ENCODE results near the gene SOCS3.

The SOCS3 gene, protein sequence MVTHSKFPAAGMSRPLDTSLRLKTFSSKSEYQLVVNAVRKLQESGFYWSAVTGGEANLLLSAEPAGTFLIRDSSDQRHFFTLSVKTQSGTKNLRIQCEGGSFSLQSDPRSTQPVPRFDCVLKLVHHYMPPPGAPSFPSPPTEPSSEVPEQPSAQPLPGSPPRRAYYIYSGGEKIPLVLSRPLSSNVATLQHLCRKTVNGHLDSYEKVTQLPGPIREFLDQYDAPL

DNA sequence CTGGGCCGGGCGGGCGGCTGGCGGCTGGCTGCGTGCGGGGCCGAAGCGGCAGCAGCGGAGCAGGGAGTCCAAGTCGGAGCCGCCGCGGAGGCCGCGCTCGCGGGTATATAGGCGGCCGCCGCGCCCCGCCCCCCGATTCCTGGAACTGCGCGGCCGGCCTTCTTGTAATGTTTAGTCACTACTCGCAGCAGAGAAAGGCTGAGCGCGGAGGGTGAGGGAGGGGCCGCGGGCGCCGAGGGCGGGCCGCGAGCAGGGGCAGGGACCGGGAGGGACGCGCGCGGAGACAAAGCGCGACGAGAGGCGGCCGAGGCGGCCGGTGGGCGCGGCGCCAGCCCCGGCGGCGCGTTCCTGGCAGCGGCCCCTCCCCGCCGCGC lies at the start of gene SOCS3:
TSS of gene SOCS3 (minus strand) at position 81 of the 374 bp plus-strand sequence. CDS start 982 bp downstream, outside the sequence.
- H3K36me3 Mint-ChIP-seq (ENCODE audit: insufficient read depth), result peaks cover 31% of the 10 kb centered on the region
- H3K4me3 Mint-ChIP-seq, result peak within 1 kb of the TSS; percentile 80
- peak; percentile 85 to 94 for DNase-seq (ENCODE audit: low spot score in 2 of 2)
- no peaks in the 10 kb centered on the region for H3K27me3 Mint-ChIP-seq
- no peaks in the 10 kb centered on the region for H3K9me3 Mint-ChIP-seq
- peak; percentile 67 for ATAC-seq (replicated peaks; ENCODE audit: extremely low read depth, poor library complexity, severe bottlenecking)
- peak within 1 kb of the TSS; percentile 77 for H3K27ac Mint-ChIP-seq (ENCODE audit: low read depth)
- peaks cover 44% of the 10 kb centered on the region for H3K4me1 Mint-ChIP-seq

DNA sequence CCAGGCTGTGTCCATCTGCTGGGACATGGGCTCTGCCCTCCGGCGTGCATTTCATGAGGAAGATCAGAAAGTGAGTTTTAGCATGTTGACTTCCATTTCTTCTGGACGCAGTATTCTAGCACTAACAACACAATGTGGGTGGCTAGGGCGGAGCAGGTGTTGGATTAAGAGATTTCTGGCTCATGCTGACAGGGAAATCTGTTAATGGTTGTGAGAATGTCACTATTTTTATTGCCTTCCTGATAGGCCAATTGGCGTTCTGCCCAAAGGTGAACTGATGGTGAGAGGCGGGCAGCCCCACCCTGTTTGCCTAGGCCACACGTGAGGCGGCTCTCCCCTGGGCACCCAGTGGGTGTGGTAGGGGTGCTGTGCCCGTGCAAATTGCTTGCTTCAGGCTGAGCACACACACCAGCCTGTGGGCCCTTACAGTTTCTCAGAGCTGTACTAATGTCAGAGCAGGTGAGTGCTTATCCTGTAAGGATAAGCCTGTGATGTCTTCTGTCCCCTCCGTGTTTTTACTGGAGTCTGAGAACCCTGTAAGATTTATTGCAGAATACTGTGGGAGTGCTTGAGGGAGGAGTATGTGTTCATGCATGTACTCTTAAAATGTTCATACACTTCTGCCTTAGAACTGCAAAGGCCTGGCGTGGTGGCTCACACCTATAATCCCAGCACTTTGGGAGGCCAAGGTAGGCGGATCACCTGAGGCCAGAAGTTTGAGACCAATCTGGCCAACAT lies 49.5 kb upstream of the SOCS3 start:
- H3K36me3 Mint-ChIP-seq (ENCODE audit: insufficient read depth), result peaks cover 16% of the 10 kb centered on the region
- no peak overlapping the region for H3K4me3 Mint-ChIP-seq
- peak overlapping the region; percentile 38 for H3K27ac Mint-ChIP-seq (ENCODE audit: low read depth)
- no peaks in the 10 kb centered on the region for H3K27me3 Mint-ChIP-seq
- ATAC-seq (replicated peaks; ENCODE audit: extremely low read depth, poor library complexity, severe bottlenecking), result no peak
- H3K9me3 Mint-ChIP-seq, result no peaks in the 10 kb centered on the region
- DNase-seq (ENCODE audit: low spot score in 2 of 2), result no peak
- H3K4me1 Mint-ChIP-seq, result peaks cover 49% of the 10 kb centered on the region

DNA sequence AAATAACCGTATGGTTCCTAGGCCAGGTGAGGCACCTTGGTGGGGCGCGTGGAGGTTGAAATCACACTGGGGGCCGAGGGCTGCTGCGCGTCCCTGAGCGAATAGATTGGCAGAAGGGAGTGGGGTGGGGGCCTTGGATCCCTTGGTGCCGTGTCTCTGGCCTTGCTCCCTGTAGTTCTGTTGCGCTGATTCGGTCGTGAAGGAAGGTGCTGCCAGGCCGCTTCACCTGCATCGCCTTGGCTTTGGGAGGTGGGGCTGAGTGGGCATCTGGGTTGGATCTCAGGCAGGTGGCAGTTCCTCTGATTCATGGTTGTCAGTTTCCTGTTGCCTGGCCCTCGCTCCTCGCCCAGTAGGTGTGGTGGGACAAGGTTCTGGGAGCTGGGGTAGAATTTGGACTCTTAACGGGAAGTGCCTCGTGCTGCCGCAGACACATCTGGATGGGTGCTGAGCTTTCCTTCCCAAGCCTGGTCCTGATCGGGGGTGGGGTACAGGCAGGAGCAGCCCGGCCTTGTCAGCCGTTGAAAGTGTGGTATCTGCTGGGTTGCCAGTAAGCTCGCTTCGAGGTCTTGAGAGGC lies 48.7 kb upstream of the SOCS3 start:
- Mint-ChIP-seq H3K4me1 (peaks cover 44% of the 10 kb centered on the region), H3K9me3 (no peaks in the 10 kb centered on the region), H3K4me3 (no peak overlapping the region), H3K27ac (ENCODE audit: low read depth) (peak overlapping the region; percentile 38), H3K27me3 (no peaks in the 10 kb centered on the region), H3K36me3 (ENCODE audit: insufficient read depth) (peaks cover 22% of the 10 kb centered on the region)
- ATAC-seq (replicated peaks; ENCODE audit: extremely low read depth, poor library complexity, severe bottlenecking), result no peak
- no peak for DNase-seq (ENCODE audit: low spot score in 2 of 2)

DNA sequence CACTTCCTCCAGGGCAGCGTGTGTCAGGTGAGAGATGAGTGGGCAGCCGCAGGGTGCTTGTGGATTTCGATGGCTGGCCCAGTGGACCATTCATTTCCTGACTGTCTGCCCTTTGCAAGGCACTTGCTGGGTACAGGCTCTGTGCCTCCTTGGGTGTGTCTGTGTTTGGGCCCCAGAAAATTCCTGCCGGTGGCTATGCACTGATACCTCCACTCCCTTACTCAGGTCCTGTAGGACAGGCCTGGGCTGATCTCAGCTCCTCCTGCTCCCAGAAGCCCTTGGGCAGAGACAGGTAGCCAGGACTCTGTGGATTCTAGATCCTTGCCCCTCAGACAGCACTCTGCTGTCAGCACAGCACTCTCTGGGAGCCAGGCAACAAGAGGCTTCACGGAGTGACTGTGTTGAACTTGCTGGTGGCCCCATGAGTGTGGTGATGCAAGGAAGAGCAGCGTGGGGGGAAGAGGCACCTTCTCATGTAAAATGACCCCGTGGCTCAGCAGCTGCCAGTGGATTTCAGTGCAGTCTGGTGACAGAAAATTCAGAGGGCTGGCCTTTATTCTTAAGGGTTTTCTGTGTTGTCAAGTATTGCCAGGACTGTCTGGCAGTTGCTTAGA lies 47.6 kb upstream of the SOCS3 start:
- DNase-seq (ENCODE audit: low spot score in 2 of 2) (no peak), ATAC-seq (replicated peaks; ENCODE audit: extremely low read depth, poor library complexity, severe bottlenecking) (no peak)
- Mint-ChIP-seq H3K27me3 (no peaks in the 10 kb centered on the region), H3K36me3 (ENCODE audit: insufficient read depth) (peaks cover 26% of the 10 kb centered on the region), H3K4me3 (no peak overlapping the region), H3K27ac (ENCODE audit: low read depth) (peak overlapping the region; percentile 57), H3K9me3 (no peaks in the 10 kb centered on the region), H3K4me1 (peaks cover 38% of the 10 kb centered on the region)

DNA sequence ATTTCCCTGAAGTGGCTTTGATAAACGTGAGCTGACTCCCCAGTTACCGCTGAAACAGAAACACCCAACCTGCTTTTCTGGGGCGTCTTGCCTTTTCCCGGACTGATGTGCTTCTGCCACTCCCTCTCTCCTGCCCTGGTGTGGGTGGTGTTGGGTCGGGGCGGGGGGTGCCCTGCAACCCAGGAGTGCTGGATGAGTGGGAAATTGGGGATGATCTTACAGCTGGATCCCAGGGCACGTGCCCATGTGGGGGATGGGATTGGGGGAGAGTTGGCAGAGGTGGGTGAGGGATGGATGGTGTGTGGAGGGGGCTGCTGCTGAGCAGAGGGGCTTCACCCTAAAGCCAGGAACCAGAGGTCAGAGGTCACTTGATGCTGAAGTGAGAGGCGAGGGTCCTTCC lies 47.0 kb upstream of the SOCS3 start:
- ATAC-seq (replicated peaks; ENCODE audit: extremely low read depth, poor library complexity, severe bottlenecking), result no peak
- Mint-ChIP-seq H3K36me3 (ENCODE audit: insufficient read depth) (peaks cover 25% of the 10 kb centered on the region), H3K27me3 (no peaks in the 10 kb centered on the region), H3K9me3 (no peaks in the 10 kb centered on the region), H3K4me3 (no peak overlapping the region), H3K4me1 (peaks cover 33% of the 10 kb centered on the region), H3K27ac (ENCODE audit: low read depth) (peak overlapping the region; percentile 57)
- DNase-seq (ENCODE audit: low spot score in 2 of 2), result no peak

DNA sequence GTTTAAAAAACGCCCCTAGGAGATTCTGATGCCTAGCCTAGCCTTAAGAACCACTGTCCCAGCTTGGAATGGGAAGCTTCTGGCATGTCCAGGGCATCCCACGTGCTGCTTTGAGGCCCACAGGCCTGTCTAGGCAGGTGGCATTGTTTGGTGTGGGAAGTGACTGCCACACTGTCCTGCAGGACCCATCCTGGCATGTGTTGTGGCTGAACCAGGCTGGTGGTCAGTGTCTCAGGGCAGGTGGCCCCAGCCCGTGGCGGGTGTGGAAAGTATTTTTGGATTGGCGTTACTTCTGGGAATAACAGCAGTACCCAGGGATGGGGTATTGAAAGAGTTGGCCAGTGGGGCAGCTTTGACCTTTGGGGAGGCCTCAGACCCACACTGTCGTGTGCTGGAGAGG lies 46.5 kb upstream of the SOCS3 start:
- peaks cover 30% of the 10 kb centered on the region for H3K4me1 Mint-ChIP-seq
- no peak for DNase-seq (ENCODE audit: low spot score in 2 of 2)
- peak overlapping the region; percentile 57 for H3K27ac Mint-ChIP-seq (ENCODE audit: low read depth)
- no peaks in the 10 kb centered on the region for H3K9me3 Mint-ChIP-seq
- peaks cover 30% of the 10 kb centered on the region for H3K36me3 Mint-ChIP-seq (ENCODE audit: insufficient read depth)
- no peaks in the 10 kb centered on the region for H3K27me3 Mint-ChIP-seq
- ATAC-seq (replicated peaks; ENCODE audit: extremely low read depth, poor library complexity, severe bottlenecking), result no peak
- no peak overlapping the region for H3K4me3 Mint-ChIP-seq

DNA sequence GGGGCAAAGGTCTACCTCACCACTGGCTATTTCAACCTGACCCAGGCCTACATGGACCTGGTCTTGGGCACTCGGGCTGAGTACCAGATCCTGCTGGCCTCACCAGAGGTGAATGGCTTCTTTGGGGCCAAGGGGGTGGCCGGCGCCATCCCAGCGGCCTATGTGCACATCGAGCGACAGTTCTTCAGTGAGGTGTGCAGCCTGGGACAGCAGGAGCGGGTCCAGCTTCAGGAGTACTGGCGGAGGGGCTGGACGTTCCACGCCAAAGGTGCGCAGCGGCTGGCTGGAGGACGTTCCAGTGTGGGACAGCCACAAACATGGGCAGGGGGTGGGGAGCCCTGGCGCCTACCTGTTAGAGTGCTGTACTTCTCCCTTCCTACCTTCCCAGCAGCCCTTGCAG lies 43.9 kb upstream of the SOCS3 start:
- no peaks in the 10 kb centered on the region for H3K27me3 Mint-ChIP-seq
- no peak overlapping the region for H3K27ac Mint-ChIP-seq (ENCODE audit: low read depth)
- ATAC-seq (replicated peaks; ENCODE audit: extremely low read depth, poor library complexity, severe bottlenecking) (no peak), DNase-seq (ENCODE audit: low spot score in 2 of 2) (no peak)
- H3K9me3 Mint-ChIP-seq, result no peaks in the 10 kb centered on the region
- H3K4me1 Mint-ChIP-seq, result peaks cover 15% of the 10 kb centered on the region
- peaks cover 51% of the 10 kb centered on the region for H3K36me3 Mint-ChIP-seq (ENCODE audit: insufficient read depth)
- no peak overlapping the region for H3K4me3 Mint-ChIP-seq

DNA sequence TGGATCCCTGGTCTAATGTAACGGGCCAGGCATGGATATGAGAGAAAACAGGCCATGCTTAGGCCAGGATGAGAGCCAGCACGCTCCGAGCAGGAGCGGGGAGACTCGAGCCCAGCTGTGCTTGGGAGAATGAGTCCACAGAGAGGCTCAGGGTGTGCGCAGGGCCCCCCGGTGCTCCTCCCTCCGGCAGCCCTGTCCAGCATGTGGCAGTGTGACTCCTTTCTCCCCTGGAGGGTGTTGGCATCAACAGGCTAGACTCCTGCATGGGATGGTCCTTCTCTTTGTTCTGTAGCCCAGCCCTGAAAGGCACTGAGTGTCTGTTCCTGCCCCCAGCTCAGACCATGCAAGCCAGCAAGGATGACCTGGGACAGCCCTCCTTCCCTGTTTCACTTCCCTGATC lies 42.0 kb upstream of the SOCS3 start:
- no peak overlapping the region for H3K27ac Mint-ChIP-seq (ENCODE audit: low read depth)
- no peak for DNase-seq (ENCODE audit: low spot score in 2 of 2)
- no peaks in the 10 kb centered on the region for H3K27me3 Mint-ChIP-seq
- no peak overlapping the region for H3K4me3 Mint-ChIP-seq
- H3K4me1 Mint-ChIP-seq, result peaks cover 14% of the 10 kb centered on the region
- ATAC-seq (replicated peaks; ENCODE audit: extremely low read depth, poor library complexity, severe bottlenecking), result no peak
- H3K36me3 Mint-ChIP-seq (ENCODE audit: insufficient read depth), result peaks cover 64% of the 10 kb centered on the region
- no peaks in the 10 kb centered on the region for H3K9me3 Mint-ChIP-seq

DNA sequence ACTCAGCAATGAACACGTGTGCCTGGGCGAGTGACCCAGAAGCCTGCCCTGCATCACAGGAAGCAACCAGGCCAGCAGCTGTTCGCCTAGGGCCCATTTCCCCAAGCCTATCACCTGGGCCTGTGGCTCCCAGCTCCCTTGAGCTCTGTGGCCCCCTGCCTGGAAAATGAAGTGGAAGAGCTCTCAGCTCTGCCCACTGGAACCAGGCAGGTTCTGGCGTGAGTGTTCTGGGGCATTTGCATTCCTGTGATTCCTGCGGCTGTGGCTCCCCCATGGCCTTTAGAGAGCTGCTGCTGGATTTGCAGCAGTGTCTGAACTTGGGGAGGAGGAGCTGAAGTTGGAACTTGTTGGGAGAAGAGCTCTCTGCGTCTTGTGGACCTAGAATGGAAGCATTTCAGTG lies 41.4 kb upstream of the SOCS3 start:
- DNase-seq (ENCODE audit: low spot score in 2 of 2), result no peak
- H3K36me3 Mint-ChIP-seq (ENCODE audit: insufficient read depth), result peaks cover 66% of the 10 kb centered on the region
- no peaks in the 10 kb centered on the region for H3K9me3 Mint-ChIP-seq
- no peaks in the 10 kb centered on the region for H3K27me3 Mint-ChIP-seq
- no peak overlapping the region for H3K4me3 Mint-ChIP-seq
- H3K4me1 Mint-ChIP-seq, result peaks cover 14% of the 10 kb centered on the region
- no peak for ATAC-seq (replicated peaks; ENCODE audit: extremely low read depth, poor library complexity, severe bottlenecking)
- no peak overlapping the region for H3K27ac Mint-ChIP-seq (ENCODE audit: low read depth)

DNA sequence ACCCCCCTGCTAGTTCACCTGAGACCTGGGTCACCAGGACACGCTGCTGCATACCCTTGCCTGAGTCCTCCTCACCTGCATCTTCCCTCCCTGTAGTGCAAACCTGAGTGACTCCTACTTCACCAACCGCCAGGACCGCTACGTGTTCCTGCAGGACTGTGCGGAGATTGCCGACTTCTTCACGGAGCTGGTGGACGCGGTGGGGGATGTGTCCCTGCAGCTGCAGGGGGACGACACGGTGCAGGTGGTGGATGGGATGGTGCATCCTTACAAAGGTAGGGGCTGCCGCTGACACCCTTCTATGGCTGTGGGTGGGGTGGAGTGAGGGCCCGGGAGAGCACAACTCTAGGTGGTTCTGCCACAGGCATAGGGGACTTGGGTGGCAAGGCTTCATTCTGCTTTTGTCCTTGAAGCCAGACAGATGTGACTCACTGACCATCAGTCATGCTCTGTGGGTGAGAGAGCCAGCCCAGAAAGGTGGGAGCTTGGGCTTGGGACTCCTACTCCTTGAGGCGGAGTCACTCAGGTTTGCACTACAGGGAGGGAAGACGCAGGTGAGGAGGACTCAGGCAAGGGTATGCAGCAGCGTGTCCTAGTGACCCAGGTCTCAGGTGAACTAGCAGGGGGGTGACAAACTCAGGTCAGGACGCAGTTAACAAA lies 40.8 kb upstream of the SOCS3 start:
- H3K4me1 Mint-ChIP-seq, result peaks cover 12% of the 10 kb centered on the region
- ATAC-seq (replicated peaks; ENCODE audit: extremely low read depth, poor library complexity, severe bottlenecking) (no peak), DNase-seq (ENCODE audit: low spot score in 2 of 2) (no peak)
- peaks cover 66% of the 10 kb centered on the region for H3K36me3 Mint-ChIP-seq (ENCODE audit: insufficient read depth)
- no peaks in the 10 kb centered on the region for H3K27me3 Mint-ChIP-seq
- no peaks in the 10 kb centered on the region for H3K9me3 Mint-ChIP-seq
- no peak overlapping the region for H3K27ac Mint-ChIP-seq (ENCODE audit: low read depth)
- H3K4me3 Mint-ChIP-seq, result no peak overlapping the region

DNA sequence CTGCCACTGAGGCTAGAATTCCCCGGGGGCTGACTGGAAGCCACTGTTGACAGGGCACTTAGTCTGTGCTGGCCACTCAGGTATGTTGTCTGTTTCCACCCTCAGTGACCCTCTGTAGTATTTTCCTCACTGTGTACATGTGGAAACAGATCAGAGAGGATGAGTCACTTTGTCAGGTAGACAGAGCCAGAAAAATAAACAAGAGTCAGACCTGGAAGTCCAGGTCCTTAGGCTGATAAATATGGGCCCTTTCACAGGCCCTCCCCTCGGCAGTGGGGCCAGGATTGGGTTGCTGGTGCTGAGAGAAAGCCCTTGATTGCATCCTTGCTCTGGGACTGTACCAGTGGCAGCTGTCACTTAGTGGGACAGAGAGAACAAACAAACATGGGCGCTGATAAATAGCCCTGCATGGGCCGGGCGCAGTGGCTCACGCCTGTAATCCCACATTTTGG lies 39.8 kb upstream of the SOCS3 start:
- Mint-ChIP-seq H3K36me3 (ENCODE audit: insufficient read depth) (peaks cover 69% of the 10 kb centered on the region), H3K9me3 (no peaks in the 10 kb centered on the region), H3K4me3 (no peak overlapping the region), H3K27me3 (no peaks in the 10 kb centered on the region), H3K27ac (ENCODE audit: low read depth) (no peak overlapping the region), H3K4me1 (peaks cover 14% of the 10 kb centered on the region)
- no peak for DNase-seq (ENCODE audit: low spot score in 2 of 2)
- no peak for ATAC-seq (replicated peaks; ENCODE audit: extremely low read depth, poor library complexity, severe bottlenecking)

DNA sequence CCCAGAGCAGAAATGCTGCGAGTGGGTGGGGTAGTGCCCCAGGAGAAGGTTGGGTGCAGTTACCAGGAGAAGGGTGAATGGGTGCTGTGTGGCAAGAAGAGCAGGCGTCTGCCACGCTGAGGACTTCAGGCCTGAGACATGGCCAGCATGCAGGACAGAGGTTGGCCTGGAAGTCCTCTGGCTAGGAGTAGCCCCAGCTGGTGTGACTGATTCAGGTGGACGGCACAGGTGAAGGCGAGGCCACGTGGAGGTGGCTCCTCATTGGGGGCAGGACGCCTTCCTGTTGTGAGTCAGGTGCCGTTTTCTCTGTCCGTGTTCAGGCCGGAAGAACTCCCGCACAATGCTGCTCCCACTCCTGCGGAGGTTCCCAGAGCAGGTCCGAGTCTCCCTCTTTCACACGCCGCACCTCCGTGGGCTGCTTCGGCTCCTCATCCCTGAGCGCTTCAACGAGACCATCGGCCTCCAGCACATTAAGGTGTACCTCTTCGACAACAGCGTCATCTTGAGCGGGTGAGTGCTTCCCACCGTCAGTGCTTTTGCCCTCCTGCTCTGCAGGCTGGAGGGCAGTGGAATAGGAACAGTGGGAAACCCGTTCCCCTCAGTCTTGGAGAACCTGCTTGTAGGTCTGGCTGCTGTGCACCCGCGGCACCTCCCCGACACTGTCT lies 39.3 kb upstream of the SOCS3 start:
- no peak for ATAC-seq (replicated peaks; ENCODE audit: extremely low read depth, poor library complexity, severe bottlenecking)
- H3K27ac Mint-ChIP-seq (ENCODE audit: low read depth), result no peak overlapping the region

More for the DNA sequence above, 39.3 kb upstream of the SOCS3 start:
- Mint-ChIP-seq H3K27me3 (no peaks in the 10 kb centered on the region), H3K9me3 (no peaks in the 10 kb centered on the region), H3K36me3 (ENCODE audit: insufficient read depth) (peaks cover 66% of the 10 kb centered on the region), H3K4me3 (no peak overlapping the region), H3K4me1 (peaks cover 14% of the 10 kb centered on the region)
- DNase-seq (ENCODE audit: low spot score in 2 of 2), result no peak

All from central memory CD8-positive, alpha-beta T cell (primary cell).